HG03097 (cell line): ENCODE measurements around the gene POU3F2.

Experiments used
- ATAC-seq: cut with Tn5 transposase; IDR thresholded peaks from one replicate; pipeline ENCODE4 v1.9.1; 2021; ENCODE audit not compliant: unreplicated experiment, low FRiP score

The POU3F2 gene

DNA sequence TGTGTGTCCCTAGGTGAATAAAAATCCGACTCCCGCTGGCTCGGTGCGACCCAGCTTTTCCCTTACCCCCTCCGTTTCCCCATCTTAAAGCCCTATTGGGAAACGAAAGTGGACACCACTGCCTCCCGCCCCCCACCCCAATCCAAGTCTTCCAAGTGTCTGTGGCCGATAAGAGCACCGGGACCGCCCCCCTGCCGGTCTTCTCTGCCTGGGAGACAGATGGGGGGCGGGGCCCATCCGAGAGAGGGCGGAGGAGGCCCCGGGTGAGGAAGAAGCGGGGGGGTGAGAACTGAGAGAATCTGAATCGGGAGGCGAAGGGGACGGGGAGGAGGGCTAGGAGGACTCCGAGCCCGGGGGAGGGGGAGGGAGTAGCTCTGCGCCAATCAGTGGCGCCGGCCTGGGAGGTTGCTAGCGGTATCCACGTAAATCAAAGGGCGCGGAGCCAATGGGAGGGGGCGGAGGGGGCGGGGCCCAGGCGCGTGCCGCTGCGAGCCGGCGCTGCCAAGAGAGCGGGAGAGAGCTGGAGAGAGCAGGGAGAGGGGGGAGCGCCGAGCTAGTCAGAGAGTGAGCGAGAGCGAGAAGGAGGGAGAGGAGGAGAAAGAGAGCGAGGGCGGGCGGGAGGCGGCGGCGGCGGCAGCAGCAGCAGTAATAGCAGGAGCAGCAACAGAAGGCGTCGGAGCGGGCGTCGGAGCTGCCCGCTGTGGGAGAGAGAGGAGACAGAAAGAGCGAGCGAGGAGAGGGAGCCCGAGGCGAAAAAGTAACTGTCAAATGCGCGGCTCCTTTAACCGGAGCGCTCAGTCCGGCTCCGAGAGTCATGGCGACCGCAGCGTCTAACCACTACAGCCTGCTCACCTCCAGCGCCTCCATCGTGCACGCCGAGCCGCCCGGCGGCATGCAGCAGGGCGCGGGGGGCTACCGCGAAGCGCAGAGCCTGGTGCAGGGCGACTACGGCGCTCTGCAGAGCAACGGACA lies at the start of gene POU3F2:
POU3F2 (plus strand) TSS at position 515 of the 972 bp plus-strand sequence; CDS start at position 815, 300 bp downstream.
- ATAC-seq, result peak; percentile 71

- ATAC-seq, result no peak
Observed at GRCh38 chr6:98787435-98787834, 46.9 kb upstream of the POU3F2 start.

- ATAC-seq, result no peak
Observed at GRCh38 chr6:98787961-98788360, 46.4 kb upstream of the POU3F2 start.

- ATAC-seq, result no peak
Observed at GRCh38 chr6:98794307-98794842, 40.0 kb upstream of the POU3F2 start.

GRCh38 chr6:98797217-98797994 lies 37.0 kb upstream of the POU3F2 start:
- ATAC-seq, result no peak

GRCh38 chr6:98800866-98801265 lies 33.5 kb upstream of the POU3F2 start:
- ATAC-seq, result no peak

DNA sequence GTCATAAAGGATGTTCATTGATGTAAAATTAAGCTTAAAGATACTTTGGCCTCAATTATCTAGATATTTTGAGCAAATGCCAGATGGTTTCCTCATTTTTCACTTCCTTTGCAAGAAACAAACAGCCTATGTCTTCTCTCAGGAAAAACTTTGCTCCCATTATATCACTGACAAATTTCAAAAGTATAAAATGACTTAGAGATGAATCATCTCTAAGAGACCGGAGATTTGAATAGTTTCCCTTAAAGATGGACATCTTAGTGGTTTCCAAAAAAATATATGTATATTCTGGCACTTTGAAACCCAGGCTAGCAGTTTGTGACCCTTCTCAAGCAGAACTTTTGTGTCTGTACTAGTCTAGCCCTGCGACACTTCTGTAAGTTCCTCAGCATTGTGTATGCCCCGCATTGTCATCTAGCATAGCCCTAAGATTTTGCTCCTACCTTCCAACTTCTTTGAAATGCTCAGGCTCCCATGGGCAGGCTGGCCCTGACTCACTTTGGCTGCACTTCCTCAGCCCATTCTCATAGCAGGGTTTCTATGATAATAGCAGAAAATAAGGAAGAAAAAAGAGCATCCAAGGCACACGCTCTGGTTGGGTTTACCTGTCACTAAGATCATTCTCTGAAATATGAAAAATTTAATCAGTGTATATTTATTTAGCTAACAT lies 25.7 kb upstream of the POU3F2 start:
- no peak for ATAC-seq

DNA sequence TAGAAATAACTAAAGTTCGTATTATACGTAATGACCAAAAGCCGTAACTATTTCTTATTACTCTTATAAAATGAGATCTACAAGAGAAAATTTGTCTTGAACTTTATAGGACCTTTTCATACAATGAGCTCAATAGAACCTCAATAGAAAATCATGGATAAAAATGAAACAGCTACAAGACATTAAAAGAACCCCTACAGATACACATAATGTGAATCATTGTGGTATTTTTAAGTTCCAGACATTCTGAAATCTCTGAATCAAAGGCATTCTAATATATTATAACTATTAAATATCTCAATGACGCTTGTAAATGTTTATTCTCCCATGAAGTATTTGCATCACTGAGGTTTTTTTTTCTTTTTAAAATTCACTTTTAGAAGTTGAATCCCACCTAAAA lies 22.2 kb upstream of the POU3F2 start:
- ATAC-seq, result no peak

GRCh38 chr6:98816799-98817198 lies 17.6 kb upstream of the POU3F2 start:
- no peak for ATAC-seq

- ATAC-seq, result no peak
Observed at GRCh38 chr6:98821756-98822405, 12.5 kb upstream of the POU3F2 start.

- ATAC-seq, result no peak
Observed at GRCh38 chr6:98823428-98824161, 10.8 kb upstream of the POU3F2 start.

- ATAC-seq, result no peak
Observed at GRCh38 chr6:98824162-98824901, 10.0 kb upstream of the POU3F2 start.

DNA sequence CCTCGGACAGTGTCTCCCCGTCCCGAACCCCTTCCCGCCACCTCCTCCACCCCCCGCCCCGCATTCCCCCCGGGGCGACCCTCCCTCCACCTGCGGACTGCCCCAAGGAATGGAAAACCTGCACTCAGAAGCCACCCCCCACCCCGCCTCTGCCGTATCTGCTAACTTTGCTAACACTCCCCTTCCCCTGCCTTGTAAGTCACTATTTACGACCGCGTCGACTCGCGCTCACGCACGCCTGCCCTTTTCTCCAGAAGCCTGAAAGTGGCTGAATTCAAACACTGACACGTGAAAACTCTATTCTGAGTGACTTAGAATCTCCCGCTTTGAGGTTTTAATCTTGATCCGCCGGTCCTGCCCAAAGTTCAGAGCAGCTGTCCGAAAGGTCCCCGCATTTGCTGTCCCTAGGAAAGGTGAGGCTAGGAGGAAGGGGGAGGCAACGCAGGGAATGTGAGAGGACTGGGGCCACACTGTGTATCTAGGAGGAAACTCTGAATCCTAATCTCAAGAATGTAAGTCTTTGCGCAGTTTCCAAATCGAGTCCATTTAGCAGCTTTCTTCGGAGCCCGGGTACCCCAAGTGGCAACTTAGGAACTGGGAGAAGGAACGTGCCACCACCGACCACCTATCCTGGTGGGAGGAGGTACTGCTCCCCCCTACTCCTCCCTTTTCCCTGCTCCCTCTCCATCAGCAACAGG lies 9.3 kb upstream of the POU3F2 start:
- ATAC-seq, result no peak

- ATAC-seq, result no peak
Observed at GRCh38 chr6:98825600-98826230, 8.7 kb upstream of the POU3F2 start.

GRCh38 chr6:98827295-98828159 lies 6.8 kb upstream of the POU3F2 start:
- ATAC-seq, result no peak

DNA sequence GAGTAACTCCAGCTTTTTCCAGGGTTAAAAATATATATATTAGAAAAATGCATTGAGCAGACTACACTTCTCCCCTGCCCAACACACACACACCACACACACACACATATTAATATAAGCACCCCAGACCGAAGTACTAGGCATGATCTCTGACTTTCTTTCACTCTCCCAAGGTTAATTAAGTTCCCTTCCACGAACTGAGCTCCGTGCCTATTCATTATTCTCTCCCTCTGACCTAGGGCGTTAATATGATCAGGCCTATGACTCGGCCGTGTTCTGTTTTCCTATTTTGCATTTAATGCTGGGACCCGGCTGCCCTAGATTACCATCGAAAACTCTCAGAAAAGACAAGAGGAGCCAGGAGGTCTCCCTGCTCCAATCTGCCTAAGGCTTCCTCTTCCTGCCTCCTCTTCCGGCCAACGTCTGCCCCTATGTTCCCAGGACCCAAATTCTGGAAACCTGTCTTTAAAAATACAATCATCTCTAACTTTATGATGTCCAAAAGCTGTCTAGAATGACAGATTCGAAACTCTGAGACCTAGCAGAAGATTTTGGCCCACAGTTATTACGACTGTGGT lies 6.1 kb upstream of the POU3F2 start:
- ATAC-seq, result no peak
